SK-N-MC (cell line): ENCODE measurements around the gene KLB.

Experiments used
- EZH2 ChIP-seq: fragments of 200-600 bp; sonication (generic); IDR thresholded peaks from one replicate; pipeline ENCODE4 v1.6.1; 2017; ENCODE audit warnings: antibody characterized with exemption
- POLR2AphosphoS5 ChIP-seq: IDR thresholded peaks from 2 replicates; pipeline ENCODE4 v1.6.1; 2012; ENCODE audit warnings: mild to moderate bottlenecking, low read depth, low read length, borderline replicate concordance

DNA sequence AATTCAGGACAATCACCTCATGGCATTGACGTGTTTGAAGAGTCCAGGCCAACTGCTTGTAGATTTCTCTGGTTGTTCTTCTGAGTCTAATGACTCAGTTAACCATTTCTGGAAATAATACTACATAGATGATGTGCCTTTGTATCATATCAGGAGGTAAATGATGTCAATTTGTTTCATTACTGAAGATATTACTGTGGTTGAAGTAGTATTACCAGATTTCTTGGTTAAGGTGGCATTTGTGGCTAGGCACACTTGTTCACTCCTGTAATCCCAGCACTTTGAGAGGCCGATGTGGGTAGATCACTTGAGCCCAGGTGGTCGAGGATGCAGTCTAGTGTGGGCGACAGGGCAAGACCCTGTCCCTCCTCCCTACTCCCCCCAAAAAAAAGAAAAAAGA, 36.3 kb downstream of the KLB start:
- TF ChIP-seq EZH2, result no peak
- no peak for TF ChIP-seq POLR2AphosphoS5
